ENCODE measurements around the gene HES1. TPM values are rescaled to one million over a fixed set of nuclear protein-coding genes. Genes with fewer than 3 reads are reported as not detected.

HES1 gene
- total and polyA plus RNA-seq, 9 of the 15 experiments (the other 6 are each of a cell fraction or from before 2014, with no cell fraction given): 3.4 to 37.0 (median 19.3) TPM

DNA sequence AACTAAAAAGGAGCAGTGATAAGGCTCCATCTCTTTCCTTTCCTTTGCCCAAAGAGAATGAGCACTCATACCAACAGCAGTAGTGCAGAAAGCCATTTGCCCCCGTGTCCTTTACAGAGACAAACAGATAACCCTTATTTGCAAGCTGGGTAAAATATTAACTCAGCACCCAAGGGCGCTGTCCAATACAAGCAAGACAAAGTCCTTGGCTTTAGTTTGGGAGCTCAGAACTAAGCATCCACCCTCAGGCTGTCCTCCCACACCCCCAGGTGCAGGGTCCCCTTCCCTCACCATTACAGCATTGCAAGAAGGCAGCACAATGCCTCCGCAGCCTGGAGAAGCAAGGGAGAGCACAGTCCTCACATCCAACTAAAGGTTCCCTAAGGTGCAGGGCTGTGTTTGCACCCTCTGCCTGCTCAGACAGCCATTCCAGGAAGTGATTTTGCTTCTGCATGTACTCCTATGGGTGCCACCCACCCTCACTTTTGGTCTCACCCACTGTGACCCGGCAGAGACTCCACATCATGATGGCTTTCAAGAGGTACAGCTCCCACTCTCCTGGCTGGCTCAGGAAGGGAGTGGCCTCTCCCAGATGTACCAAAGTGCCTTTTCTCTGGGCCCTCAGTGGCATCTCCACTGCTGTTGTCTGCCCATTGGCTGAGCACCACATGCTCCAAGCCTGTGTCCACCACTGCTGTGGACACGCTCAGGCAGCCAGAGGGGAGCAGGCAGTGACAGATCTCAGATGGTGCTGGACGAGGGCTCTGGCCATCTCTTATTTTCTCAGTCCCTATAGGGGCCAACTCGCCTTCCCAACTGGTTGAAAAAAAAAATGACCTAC is 34.1 kb upstream of the HES1 start:
- no peak for ATAC-seq
- no peaks in the 10 kb centered on the region for H3K9me3 ChIP-seq (replicated peaks; ENCODE audit: control insufficient read depth, insufficient read depth, low read depth, low read length)
- no peaks in the 10 kb centered on the region for H3K79me2 ChIP-seq (ENCODE audit: control insufficient read depth, insufficient read depth, low read length)
- no peak overlapping the region for H3K4me2 ChIP-seq (ENCODE audit: insufficient read depth, low read length)
- no TSS peak for BruUV-seq (replicated peaks)
- in situ Hi-C loops (cut with MboI): no loop called here
- no peak for TF ChIP-seq MED1 (CRISPR knock-in tag; IDR thresholded peaks at IDR 0.05; ENCODE audit: borderline replicate concordance)
- no peak for TF ChIP-seq GABPA (tag; conservative IDR thresholded peaks at IDR 0.05; ENCODE audit: low read depth)
- no peak for TF ChIP-seq MTA2 (IDR thresholded peaks at IDR 0.05; ENCODE audit: low read depth)
- TF ChIP-seq REST (IDR thresholded peaks at IDR 0.05; ENCODE audit: borderline replicate concordance): peak; percentile 38; the same call in 1 of the 2 replicates
- no peak for TF ChIP-seq REST (CRISPR knock-in tag; IDR thresholded peaks at IDR 0.05; ENCODE audit: low read depth)
- no peak for TF ChIP-seq CBX3 (IDR thresholded peaks at IDR 0.05; ENCODE audit: borderline replicate concordance in 1 of 2, low read length in 2 of 2)
- ChIA-PET CTCF (ENCODE audit: low intra/inter-chr PET ratio) (no interaction called here), POLR2A (interaction anchor here (0.6 to 4.9 kb wide), 2 partner anchors 12 to 1057 kb away, joined by 3 to 23 read pairs; no protein-coding TSS in a partner anchor)
- H2AFZ ChIP-seq (ENCODE audit: low read depth, low read length): no peak overlapping the region
- no peaks in the 10 kb centered on the region for H4K20me1 ChIP-seq (replicated peaks; ENCODE audit: control insufficient read depth, insufficient read depth, low read length)
- H3K27ac ChIP-seq (ENCODE audit: extremely low read depth, low read depth, low read length): no peak overlapping the region
- no peak overlapping the region for H3K9ac ChIP-seq (ENCODE audit: insufficient read depth in 1 of 2, low read depth in 2 of 2, low read length in 2 of 2)
- no peak for FAIRE-seq
- DNase-seq (ENCODE audit: extremely low read depth in 1 of 4, low spot score in 3 of 4): no peak
- no peaks in the 10 kb centered on the region for H3K27me3 ChIP-seq (ENCODE audit: control insufficient read depth in 2 of 2, insufficient read depth in 2 of 2, low read length in 2 of 2)
- H3K4me1 ChIP-seq (replicated peaks in 1 of 2; ENCODE audit: control insufficient read depth in 2 of 2, insufficient read depth in 2 of 2, low read length in 2 of 2): peaks cover 7 to 19% of the 10 kb centered on the region in 2 experiments
- H3K36me3 ChIP-seq (ENCODE audit: control insufficient read depth, insufficient read depth, low read length): no peaks in the 10 kb centered on the region
- 26% methylated on average over 7 of the region's 7 CpGs for whole genome bisulfite sequencing (ENCODE audit: insufficient coverage, low coverage, missing lambda C conversion rate)
- intact Hi-C loops (cut with micrococcal nuclease): no loop called here
- H3K4me3 ChIP-seq: no peak overlapping the region
- H3K9me1 ChIP-seq (ENCODE audit: control insufficient read depth, insufficient read depth, low read length): no peaks in the 10 kb centered on the region
